Neuron (in vitro differentiated cells): ENCODE data around the gene IL9.

Source experiments
- H2AFZ ChIP-seq: one replicate; pipeline ENCODE4 v1.6.1; 2013; ENCODE audit warnings: low read depth, mild to moderate bottlenecking, inconsistent platforms, low read length, moderate library complexity
- H3K27me3 ChIP-seq: one replicate; pipeline ENCODE4 v1.6.1; 2013; ENCODE audit warnings: low read length; ENCODE audit not compliant: insufficient read depth
- H3K36me3 ChIP-seq: one replicate; pipeline ENCODE4 v1.6.1; 2013; ENCODE audit warnings: low read length; ENCODE audit not compliant: insufficient read depth
- H3K4me1 ChIP-seq: one replicate; pipeline ENCODE4 v1.6.1; 2013; ENCODE audit warnings: low read length; ENCODE audit not compliant: insufficient read depth
- H3K4me3 ChIP-seq: 2 replicates; pipeline ENCODE4 v1.5.1; 2013; ENCODE audit warnings: mild to moderate bottlenecking, low read length, moderate library complexity
- H3K9me3 ChIP-seq: one replicate; pipeline ENCODE4 v1.6.1; 2013; ENCODE audit warnings: low read length

Gene IL9

GRCh38 chr5:135915466-135916001 lies 19.9 kb upstream of the IL9 start:
- Histone ChIP-seq H3K36me3 (no peaks in the 10 kb centered on the region), H3K4me1 (no peaks in the 10 kb centered on the region), H2AFZ (no peak overlapping the region), H3K27me3 (peaks cover 2% of the 10 kb centered on the region), H3K4me3 (no peak overlapping the region), H3K9me3 (no peaks in the 10 kb centered on the region)

- Histone ChIP-seq H3K27me3 (no peaks in the 10 kb centered on the region), H3K4me3 (no peak overlapping the region), H3K36me3 (no peaks in the 10 kb centered on the region), H2AFZ (no peak overlapping the region), H3K4me1 (no peaks in the 10 kb centered on the region), H3K9me3 (no peaks in the 10 kb centered on the region)
Measured at GRCh38 chr5:135913713-135914626, 18.3 kb upstream of the IL9 start.

- Histone ChIP-seq H2AFZ (no peak overlapping the region), H3K9me3 (no peaks in the 10 kb centered on the region), H3K4me1 (no peaks in the 10 kb centered on the region), H3K27me3 (no peaks in the 10 kb centered on the region), H3K36me3 (no peaks in the 10 kb centered on the region), H3K4me3 (no peak overlapping the region)
Measured at GRCh38 chr5:135905144-135905543, 9.5 kb upstream of the IL9 start.

- H3K9me3 ChIP-seq = no peaks in the 10 kb centered on the region
- H3K4me1 ChIP-seq = no peaks in the 10 kb centered on the region
- H3K4me3 ChIP-seq = no peak overlapping the region
- H3K36me3 ChIP-seq = no peaks in the 10 kb centered on the region
- no peaks in the 10 kb centered on the region for H3K27me3 ChIP-seq
- H2AFZ ChIP-seq = no peak overlapping the region
Measured at GRCh38 chr5:135901633-135902032, 6.0 kb upstream of the IL9 start.

GRCh38 chr5:135900276-135900675 lies 4.6 kb upstream of the IL9 start:
- Histone ChIP-seq H3K36me3 (no peaks in the 10 kb centered on the region), H3K27me3 (no peaks in the 10 kb centered on the region), H3K9me3 (no peaks in the 10 kb centered on the region), H2AFZ (no peak overlapping the region), H3K4me1 (no peaks in the 10 kb centered on the region), H3K4me3 (no peak overlapping the region)

- Histone ChIP-seq H3K9me3 (no peaks in the 10 kb centered on the region), H3K4me1 (no peaks in the 10 kb centered on the region), H3K4me3 (no peak overlapping the region), H3K36me3 (no peaks in the 10 kb centered on the region), H2AFZ (no peak overlapping the region), H3K27me3 (no peaks in the 10 kb centered on the region)
Measured at GRCh38 chr5:135898651-135899050, 3.0 kb upstream of the IL9 start.

GRCh38 chr5:135894789-135895188 lies 852 bp downstream of the IL9 start:
- H2AFZ ChIP-seq = no peak overlapping the region
- H3K4me1 ChIP-seq = no peaks in the 10 kb centered on the region
- H3K9me3 ChIP-seq = no peaks in the 10 kb centered on the region
- no peaks in the 10 kb centered on the region for H3K27me3 ChIP-seq
- H3K36me3 ChIP-seq = no peaks in the 10 kb centered on the region
- no peak overlapping the region for H3K4me3 ChIP-seq

DNA sequence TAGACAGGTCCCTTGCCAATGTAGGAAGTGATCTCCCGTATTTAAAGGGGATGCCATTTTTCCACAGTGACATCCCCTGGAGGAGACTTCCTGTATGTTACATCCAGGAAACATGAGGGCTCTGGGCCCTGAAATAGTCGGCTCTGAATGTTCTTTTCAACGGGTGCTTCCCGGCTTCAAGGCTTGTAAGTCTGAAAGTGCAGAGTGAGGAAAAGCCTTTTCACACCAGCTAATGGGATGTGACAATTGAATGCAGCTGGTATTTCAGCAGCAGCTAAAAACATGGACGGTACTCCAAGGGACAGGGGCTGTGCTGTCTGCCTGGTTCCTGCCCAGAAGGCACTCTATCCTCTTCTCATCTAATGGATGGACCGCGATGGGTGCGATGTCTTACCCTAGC lies 1.4 kb downstream of the IL9 start:
- H3K27me3 ChIP-seq = no peaks in the 10 kb centered on the region
- H3K9me3 ChIP-seq = no peaks in the 10 kb centered on the region
- H3K4me1 ChIP-seq = no peaks in the 10 kb centered on the region
- no peak overlapping the region for H3K4me3 ChIP-seq
- H2AFZ ChIP-seq = no peak overlapping the region
- H3K36me3 ChIP-seq = no peaks in the 10 kb centered on the region

DNA sequence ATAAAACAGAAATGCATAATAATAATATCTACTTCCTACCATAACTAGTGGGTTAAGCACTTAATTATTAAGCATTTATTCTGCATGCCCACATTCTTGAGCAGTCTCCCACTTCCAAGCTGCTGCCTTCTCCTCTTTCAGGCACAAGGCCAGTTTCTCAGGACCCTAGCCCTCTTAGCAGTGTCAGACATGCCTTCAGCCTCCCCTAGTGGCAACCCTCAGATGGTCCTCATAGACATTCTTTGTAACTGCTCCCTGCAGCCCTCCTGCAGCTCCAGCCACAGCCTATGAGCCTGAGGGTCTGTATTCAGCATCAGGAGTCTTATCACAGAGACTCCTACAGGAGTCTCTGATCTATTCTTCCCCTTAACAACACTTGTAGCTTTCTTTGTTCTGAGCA lies 3.9 kb downstream of the IL9 start:
- H3K36me3 ChIP-seq = no peaks in the 10 kb centered on the region
- H3K9me3 ChIP-seq = no peaks in the 10 kb centered on the region
- no peak overlapping the region for H2AFZ ChIP-seq
- peaks cover 4% of the 10 kb centered on the region for H3K27me3 ChIP-seq
- no peak overlapping the region for H3K4me3 ChIP-seq
- H3K4me1 ChIP-seq = no peaks in the 10 kb centered on the region

DNA sequence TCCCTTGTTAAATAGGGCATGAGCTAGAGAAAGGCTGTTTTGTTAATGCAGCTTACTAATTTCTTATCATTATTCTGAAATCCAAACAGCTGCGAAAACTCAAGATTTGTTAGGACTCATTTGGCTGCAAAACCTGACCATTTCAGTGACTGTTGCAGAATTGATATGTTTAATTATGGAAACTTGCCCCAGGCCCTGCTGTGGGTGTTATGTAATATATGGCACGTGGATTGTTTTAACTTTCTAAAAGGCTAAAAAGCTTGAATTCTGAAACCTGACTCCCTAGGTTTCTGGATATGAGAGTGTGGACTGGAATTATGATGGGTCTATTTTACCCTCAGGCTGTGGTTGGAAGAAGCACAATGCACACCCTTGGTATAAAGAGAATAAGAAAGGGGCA lies 4.4 kb downstream of the IL9 start:
- Histone ChIP-seq H2AFZ (no peak overlapping the region), H3K27me3 (peaks cover 4% of the 10 kb centered on the region)

GRCh38 chr5:135890867-135891266 lies 4.8 kb downstream of the IL9 start:
- H3K27me3 ChIP-seq = peaks cover 4% of the 10 kb centered on the region
- no peaks in the 10 kb centered on the region for H3K4me1 ChIP-seq
- H3K36me3 ChIP-seq = no peaks in the 10 kb centered on the region
- H3K4me3 ChIP-seq = no peak overlapping the region
- no peaks in the 10 kb centered on the region for H3K9me3 ChIP-seq
- no peak overlapping the region for H2AFZ ChIP-seq

More for the DNA sequence above, 4.4 kb downstream of the IL9 start:
- Histone ChIP-seq H3K9me3 (no peaks in the 10 kb centered on the region), H3K36me3 (no peaks in the 10 kb centered on the region), H3K4me1 (no peaks in the 10 kb centered on the region), H3K4me3 (no peak overlapping the region)

- Histone ChIP-seq H3K36me3 (no peaks in the 10 kb centered on the region), H3K9me3 (no peaks in the 10 kb centered on the region), H3K4me1 (no peaks in the 10 kb centered on the region), H2AFZ (no peak overlapping the region), H3K27me3 (peaks cover 4% of the 10 kb centered on the region), H3K4me3 (no peak overlapping the region)
Measured at GRCh38 chr5:135890296-135890695, 5.3 kb downstream of the IL9 start.

DNA sequence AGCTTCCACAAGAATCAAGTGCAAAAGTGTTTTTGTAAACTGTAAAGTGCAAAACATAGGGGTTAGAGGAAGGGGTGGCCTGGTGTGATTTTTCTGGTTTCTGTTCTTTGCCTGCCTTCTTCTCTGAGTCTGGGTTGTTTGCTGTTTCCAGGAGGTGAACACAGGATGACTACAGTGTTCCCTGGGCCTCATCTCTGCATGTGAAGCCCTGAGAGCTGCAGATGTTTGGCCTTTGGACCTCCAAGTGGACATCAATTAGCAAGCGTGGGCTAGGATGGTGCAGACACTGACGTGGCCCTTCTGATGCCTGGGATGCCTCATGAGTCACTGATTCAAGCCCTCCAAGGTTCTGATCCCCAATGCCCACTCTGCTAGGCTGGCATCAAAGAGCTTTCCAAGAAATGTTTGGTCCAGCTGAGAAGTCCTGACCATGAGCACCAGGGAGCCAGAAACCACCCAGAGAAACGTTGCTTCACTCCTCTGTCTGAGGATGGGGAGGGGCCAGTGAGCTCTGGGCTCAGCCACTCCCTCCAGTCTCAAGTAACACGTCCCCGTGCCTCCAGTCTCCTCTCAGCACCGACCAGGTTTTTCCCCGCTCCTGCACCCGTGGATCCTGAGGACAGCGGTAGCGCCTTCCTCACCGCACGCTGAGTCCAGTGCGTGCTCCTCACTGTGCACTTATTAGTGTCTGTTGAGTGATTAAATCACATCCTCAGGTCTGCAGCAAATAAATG lies 7.6 kb downstream of the IL9 start:
- H3K27me3 ChIP-seq = peaks cover 4% of the 10 kb centered on the region
- H3K4me3 ChIP-seq = no peak overlapping the region
- H3K36me3 ChIP-seq = no peaks in the 10 kb centered on the region
- no peak overlapping the region for H2AFZ ChIP-seq
- no peaks in the 10 kb centered on the region for H3K9me3 ChIP-seq
- no peaks in the 10 kb centered on the region for H3K4me1 ChIP-seq
